ENCODE data around the gene WBP11.

DNA sequence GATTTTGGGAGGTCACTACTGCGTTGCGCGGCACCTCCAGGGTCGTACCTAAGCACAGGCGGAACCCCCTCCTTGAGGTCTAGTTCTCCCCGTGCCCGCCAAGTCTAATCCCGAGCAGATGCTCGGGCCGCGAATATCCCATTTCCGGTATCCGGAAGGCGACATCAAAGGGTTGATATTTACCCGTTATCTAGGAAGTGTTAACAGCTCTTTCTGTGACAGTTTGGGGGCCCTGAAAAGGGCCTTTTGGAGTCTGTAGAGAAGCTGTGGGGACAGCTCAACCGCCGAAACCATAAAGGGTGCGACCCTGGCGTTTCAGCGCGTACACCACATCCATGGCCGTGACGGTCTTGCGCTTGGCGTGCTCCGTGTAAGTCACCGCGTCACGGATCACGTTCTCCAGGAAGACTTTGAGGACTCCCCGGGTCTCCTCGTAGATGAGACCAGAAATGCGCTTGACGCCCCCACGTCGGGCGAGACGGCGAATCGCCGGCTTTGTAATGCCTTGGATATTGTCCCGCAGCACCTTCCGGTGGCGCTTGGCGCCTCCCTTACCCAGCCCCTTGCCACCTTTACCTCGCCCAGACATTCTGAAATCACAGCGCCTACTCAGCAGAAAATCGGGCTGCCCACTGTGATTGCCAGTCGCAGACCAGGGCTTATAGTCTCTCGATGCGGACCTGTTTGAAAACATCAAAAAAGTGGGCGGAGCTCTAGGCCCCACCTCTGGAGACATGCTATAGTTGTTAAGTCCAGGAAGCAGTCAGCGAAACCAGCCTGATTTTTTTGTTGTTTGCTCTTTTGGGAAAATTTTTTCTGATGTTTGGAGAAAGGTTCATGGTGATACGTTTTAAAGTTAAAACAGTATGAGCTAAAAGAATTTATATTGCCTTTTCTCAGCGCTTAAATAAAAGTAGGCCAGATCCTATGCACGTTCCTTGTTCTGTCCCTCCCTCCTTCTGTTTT, 32.5 kb downstream of the WBP11 start:
- TF ChIP-seq, protein P1, sequence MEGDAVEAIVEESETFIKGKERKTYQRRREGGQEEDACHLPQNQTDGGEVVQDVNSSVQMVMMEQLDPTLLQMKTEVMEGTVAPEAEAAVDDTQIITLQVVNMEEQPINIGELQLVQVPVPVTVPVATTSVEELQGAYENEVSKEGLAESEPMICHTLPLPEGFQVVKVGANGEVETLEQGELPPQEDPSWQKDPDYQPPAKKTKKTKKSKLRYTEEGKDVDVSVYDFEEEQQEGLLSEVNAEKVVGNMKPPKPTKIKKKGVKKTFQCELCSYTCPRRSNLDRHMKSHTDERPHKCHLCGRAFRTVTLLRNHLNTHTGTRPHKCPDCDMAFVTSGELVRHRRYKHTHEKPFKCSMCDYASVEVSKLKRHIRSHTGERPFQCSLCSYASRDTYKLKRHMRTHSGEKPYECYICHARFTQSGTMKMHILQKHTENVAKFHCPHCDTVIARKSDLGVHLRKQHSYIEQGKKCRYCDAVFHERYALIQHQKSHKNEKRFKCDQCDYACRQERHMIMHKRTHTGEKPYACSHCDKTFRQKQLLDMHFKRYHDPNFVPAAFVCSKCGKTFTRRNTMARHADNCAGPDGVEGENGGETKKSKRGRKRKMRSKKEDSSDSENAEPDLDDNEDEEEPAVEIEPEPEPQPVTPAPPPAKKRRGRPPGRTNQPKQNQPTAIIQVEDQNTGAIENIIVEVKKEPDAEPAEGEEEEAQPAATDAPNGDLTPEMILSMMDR (IDR thresholded peaks at IDR 0.05; ENCODE audit: insufficient read depth, low read length, poor library complexity, severe bottlenecking): no peak
- TF ChIP-seq EZH2phosphoT487 (conservative IDR thresholded peaks at IDR 0.05; ENCODE audit: low read length): no peak
